ENCODE data around the gene AKAP6.

AKAP6 gene

DNA sequence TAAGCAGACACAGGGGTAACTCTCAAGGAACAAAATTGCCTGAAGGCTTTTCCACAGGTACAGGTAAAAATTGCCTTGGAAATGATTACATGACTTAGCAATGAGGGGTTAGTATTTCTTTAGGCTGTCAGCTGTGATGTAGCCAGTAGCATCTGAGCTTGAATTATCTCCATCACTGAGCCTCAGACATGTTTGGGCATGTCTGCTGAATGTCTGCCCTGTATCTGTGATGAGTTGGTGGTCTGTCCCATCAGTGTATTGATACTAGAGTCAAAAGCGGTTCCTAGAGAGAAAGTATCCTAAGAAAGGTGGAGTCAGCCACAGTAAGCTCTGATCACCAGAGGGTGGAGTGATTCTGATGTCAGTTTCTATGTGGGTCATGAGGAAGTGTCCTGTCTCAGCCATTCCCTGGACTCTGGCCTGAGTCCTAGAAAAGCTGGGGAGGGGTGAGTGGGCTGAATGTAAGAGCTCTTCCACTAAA is 16.3 kb downstream of the AKAP6 start:
- TF ChIP-seq, protein P1, sequence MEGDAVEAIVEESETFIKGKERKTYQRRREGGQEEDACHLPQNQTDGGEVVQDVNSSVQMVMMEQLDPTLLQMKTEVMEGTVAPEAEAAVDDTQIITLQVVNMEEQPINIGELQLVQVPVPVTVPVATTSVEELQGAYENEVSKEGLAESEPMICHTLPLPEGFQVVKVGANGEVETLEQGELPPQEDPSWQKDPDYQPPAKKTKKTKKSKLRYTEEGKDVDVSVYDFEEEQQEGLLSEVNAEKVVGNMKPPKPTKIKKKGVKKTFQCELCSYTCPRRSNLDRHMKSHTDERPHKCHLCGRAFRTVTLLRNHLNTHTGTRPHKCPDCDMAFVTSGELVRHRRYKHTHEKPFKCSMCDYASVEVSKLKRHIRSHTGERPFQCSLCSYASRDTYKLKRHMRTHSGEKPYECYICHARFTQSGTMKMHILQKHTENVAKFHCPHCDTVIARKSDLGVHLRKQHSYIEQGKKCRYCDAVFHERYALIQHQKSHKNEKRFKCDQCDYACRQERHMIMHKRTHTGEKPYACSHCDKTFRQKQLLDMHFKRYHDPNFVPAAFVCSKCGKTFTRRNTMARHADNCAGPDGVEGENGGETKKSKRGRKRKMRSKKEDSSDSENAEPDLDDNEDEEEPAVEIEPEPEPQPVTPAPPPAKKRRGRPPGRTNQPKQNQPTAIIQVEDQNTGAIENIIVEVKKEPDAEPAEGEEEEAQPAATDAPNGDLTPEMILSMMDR (IDR thresholded peaks at IDR 0.05), result no peak

GRCh38 chr14:32349322-32349721 is 20.2 kb downstream of the AKAP6 start:
- TF ChIP-seq, protein P1 (IDR thresholded peaks at IDR 0.05), result no peak

DNA sequence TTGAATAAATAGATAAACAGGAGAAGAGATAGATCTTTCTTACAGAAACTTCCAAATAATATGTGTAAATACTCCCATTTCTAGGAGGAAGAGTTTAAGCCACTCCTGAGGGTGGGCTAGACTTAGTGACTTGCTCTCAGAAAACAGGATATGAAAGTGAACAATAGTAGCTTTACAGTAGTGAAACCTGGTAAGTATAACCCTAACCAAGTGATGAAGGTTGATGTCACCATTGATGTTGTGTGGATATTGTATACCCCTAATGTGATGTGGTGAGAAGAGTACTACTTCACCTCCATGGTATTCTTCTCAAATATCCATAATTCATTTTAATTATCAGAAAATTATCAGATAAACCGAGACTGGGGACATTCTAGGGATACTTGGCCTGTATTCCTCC is 20.9 kb downstream of the AKAP6 start:
- TF ChIP-seq, protein P1 (IDR thresholded peaks at IDR 0.05), result no peak

DNA sequence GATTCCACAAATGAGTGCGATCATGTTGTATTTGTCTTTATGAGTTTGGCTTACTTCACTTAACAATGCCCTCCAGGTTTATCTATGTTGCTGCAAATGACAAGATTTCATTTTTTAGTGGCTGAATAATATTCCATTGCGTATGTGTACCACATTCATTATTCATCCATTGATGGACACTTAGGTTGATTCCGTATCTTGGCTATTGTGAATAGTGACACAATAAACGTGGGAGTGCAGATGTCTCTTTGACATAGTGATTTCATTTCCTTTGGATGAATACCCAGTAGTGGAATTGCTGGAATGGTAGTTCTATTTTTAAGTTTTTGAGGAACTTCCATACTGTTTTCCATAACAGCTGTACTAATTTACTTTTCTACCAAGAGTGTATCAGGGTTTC is 23.5 kb downstream of the AKAP6 start:
- TF ChIP-seq, protein P1 (IDR thresholded peaks at IDR 0.05), result no peak

DNA sequence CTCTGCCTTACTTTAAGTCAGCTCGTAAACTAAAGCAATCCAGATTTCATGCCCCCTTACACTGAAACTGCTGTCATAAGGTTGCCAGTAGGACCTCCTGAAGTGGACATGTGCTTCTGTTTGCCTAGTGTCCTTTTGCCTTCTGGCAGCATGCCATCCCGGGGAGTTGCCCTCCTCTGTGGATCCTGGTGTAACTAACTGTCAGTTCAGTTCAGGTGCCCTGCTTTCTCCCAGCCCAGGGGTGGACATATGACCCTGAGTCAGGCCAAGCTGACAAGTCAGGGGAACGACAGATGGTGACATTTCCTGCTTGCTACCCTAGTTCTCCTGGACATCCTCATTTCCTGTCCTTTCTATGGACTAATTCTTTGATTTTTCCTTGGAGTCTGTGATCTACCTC is 25.6 kb downstream of the AKAP6 start:
- TF ChIP-seq, protein P1 (IDR thresholded peaks at IDR 0.05), result no peak

- TF ChIP-seq, protein P1 (IDR thresholded peaks at IDR 0.05), result no peak
These were observed 29.7 kb downstream of the AKAP6 start for GRCh38 chr14:32358781-32359180.

DNA sequence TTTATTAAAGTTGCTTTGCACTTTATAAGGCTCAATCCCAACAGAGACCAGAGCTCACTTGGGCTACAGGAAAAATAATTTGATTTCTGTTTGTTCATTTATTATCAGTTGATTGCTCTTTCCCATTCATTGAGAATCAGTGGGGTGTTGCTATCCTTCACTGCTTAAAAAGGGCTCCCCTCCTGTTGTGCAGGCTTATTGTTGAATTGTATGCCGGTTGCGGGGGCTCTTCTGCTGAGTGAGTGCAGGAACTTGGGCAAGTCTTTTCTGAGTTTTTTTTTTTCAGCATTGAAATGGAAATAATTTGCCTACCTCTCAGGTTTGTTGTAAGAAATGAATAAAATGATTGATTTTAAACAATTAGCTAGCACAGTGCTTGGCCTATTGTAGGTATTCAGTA is 32.6 kb downstream of the AKAP6 start:
- TF ChIP-seq, protein P1 (IDR thresholded peaks at IDR 0.05), result no peak

- TF ChIP-seq, protein P1 (IDR thresholded peaks at IDR 0.05), result no peak
These were observed 34.7 kb downstream of the AKAP6 start for GRCh38 chr14:32363761-32364160.
